Mesenteric fat pad (tissue), 1 donor: ENCODE results near the gene FAM24B. TPM values are rescaled to one million over a fixed set of nuclear protein-coding genes. Genes with fewer than 3 reads are reported as not detected.
"Not testable (repeated sequence)": the region's sequence is repeated elsewhere in the genome, so short reads cannot be mapped to it uniquely, and the experiment has no call there.

Source experiments
- DNase-seq: peaks from one replicate; pipeline ENCODE4 v3.0.0-alpha.2; 2020; ENCODE audit warnings: low spot score
- long read RNA-seq: library from polyadenylated mRNA; unstranded; transcript quantifications from one replicate; pipeline ENCODE4 v2.0.0, GENCODE V29; 2020
- total RNA-seq: library from RNA; stranded (reverse); fragmentation: NEBNext Ultra II Directional; extraction: Animal tissue kit (Norgen Biotek cat#: 25700); gene quantifications from one replicate; pipeline ENCODE4 v1.2.1, GENCODE V29; 2021
- donor health status: DM: yes; HTN: yes; CAD: no.

The FAM24B gene
- total RNA-seq, result 0.67 TPM
- long read RNA-seq, partial matches to known transcripts, result 0 of 1 reads
- long read RNA-seq, other reads (novel, unspliced or antisense), result 0 of 1 reads

DNA sequence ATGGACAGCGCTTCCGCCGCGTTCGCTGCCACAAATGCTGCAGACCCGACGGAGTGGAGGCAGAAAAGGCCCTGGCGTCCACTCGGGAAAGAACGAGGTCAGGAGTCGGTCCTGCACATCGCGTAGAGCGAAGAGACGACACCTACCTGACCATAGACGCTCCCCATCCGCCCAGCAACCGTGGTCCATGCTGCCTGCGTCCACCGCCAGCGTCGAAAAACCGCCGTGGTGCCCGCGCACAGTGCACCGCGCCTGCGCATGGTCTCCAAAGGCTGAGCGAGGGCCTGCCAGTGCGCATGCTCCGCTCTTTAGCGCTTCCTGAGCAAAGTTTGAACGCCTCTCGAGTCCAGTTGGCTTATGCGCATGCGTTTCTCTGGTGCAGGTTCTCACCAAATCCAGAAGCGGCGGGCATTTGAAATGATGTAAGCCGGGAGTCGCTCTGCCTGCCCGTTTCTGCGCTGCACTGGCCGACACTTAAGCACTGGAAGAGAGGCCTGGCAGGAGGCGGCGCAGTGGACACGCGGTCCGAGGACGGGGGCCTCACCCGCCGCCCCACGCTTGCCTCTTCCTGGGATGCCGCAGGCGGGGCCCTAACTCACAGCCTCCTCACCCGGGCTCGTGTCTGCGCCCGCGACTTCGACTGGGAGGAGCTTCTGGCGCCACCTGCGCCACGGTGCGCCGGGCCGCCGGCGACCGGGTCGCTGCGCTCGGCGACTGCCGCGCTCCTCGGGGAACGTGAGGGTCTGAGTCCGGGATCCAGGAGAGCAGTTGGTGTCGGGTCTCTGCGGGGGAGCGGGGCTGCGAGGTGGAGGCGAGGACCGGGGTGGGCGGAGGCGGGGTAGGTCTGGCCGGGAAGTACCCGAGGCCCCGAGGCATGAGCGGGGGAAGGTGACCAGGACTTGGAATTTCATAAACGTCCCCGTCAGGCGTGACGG lies at the start of gene FAM24B:
FAM24B (minus strand) TSS at position 243 of the 935 bp plus-strand sequence. CDS start 29,066 bp downstream, outside the sequence.
- peak; percentile 96 for DNase-seq

DNA sequence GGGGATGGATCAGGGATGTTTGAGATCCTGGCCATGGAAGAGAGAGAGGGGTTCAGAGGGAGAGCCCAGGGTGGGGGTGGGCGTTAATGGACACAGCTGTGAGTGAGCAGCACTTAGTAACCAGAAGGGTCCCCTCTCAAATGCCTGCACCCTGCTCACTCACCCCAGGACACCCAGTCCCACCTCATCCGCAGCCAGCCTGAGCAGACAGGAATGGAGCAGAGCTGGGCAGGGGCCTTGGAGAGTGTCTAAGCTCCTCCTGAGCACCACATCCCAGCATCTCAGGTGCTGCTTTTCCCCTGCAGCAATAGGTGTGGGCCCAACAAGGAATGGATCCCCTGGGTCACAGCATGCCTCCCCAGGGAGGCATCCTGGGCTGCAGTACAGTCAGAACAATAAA lies 36.3 kb upstream of the FAM24B start:
- DNase-seq, result no peak

DNA sequence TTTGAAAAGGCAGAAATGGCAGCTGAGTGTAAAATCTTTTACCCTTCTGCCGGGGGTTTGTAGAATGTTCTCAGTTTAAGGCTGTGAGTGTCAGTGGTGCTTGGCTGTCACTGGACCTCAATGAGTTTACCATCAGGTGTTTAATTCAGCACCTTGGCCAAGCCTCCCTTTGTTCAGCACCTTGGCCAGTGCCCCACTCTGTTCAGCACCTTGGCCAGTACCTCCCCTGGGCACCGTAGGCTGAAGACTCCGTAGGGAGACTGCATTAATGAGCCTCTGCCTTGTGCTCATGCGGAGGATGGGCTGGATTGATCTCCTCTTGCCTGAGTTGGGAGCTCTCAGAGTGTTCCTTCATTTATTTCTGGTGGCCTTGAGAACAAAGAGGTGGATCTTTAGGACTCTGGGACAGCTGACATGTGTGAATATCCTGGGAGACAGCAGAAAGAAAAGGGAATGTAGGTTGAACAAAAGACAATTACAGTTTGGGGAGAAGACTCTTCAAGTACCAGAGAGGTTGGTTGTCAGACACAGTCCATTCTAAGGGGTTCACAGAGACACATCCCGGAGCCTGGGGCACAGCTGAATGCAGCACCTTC lies 32.6 kb upstream of the FAM24B start:
- DNase-seq, result no peak

- no peak for DNase-seq
Observed at GRCh38 chr10:122910310-122910709, 30.9 kb upstream of the FAM24B start, which contains the start of gene FAM24A. FAM24A (plus strand) TSS chr10:122910610; CDS start chr10:122911635, 1,025 bp downstream.

- not testable (repeated sequence) for DNase-seq
Observed at GRCh38 chr10:122903861-122904260, 24.5 kb upstream of the FAM24B start.

DNA sequence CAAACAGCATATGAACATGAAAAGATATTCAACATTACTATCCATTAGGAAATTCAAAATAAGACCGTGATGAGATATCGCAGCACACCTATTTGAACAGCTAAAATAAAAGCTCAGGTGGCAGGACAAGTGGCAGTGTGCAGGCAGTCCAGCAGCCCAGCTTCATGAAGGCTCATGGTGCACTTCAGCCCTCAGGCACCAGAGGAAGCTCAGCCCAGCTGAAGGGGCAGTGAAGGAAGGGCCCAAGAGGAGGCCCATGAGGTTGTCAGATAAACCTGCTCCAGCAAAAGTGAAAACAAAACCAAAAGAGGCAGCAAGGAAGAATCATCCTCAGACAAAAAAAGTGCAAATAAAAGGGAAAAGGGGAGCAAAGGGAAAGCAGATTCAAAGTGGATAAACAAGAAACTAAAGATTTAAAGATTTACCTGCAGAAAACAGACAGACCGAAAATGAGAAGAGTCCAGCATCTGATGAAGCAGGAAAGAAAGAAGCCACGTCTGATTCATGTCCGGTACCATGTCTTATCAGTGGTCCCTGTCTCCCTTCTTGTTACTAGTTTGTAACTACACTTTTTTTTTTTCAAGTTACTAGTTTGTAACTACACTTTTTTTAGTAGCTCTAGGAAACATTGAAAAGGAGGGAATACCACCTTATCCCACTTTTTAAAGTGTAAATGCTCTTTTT lies 15.0 kb upstream of the FAM24B start:
- no peak for DNase-seq

DNA sequence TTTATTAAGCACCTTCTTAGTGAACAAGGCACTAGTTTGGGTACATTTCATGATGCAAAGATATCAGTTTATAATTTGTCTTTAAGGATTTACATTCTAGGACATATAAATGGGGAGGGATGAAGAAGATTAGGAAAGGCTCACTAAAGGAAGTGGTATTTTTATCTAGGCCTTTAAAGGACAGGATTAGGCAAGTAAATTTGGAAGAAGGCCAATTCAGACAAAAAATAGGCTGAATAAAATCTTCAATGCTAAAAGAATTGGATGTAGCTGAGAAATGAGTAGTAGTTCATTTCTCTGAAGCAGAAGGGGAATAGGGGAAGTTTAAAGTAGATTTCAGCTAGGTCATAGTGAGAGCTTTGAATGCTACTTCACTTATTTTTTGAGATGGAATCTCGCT lies 4.8 kb upstream of the FAM24B start:
- no peak for DNase-seq

- no peak for DNase-seq
Observed at GRCh38 chr10:122882766-122883165, 3.4 kb upstream of the FAM24B start.

DNA sequence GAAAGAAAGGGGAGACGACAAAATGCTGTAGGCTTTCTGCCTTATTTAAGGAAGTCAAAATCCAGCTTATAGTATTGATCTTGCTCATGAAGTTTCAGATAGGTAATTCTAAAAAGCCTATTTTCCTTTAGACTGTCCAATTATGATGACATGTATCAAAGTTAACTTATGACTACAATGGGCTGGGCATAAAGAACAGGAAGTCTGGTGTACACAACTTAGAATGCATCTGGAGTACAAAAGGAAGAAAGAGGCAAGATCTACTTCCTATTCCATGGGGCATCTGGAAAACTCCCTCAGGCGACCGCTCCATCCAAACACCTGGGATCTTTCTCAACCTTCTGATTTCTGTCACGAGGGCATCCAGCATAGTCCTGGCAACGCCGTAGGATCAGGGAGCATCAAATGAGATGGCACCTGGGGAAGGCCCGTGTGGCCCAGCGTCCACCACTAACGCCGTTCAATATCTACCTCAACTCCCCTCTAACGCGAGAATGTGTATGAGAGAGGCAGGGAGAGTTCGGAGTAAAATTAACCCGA lies 512 bp downstream of the FAM24B start:
- DNase-seq, result no peak

DNA sequence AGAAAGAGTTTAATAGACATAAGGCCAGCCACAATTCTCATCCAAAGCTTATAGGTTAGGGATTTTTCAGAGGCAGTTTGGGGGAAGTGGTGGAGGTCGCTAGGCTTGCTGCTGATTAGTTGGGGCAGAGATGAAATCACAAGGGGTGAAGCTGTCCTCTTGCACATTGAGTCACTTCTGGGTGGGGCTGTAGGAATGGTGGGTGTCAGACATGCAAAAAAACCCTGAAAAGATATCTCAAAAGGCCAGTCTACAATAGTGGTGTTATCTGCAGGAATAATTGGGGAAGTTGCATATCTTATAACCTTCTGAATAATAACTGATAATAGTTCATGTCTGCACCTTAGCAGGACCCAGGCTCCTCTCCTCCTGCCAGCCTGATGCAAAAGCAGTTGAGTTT lies 2.1 kb downstream of the FAM24B start:
- DNase-seq, result no peak

DNA sequence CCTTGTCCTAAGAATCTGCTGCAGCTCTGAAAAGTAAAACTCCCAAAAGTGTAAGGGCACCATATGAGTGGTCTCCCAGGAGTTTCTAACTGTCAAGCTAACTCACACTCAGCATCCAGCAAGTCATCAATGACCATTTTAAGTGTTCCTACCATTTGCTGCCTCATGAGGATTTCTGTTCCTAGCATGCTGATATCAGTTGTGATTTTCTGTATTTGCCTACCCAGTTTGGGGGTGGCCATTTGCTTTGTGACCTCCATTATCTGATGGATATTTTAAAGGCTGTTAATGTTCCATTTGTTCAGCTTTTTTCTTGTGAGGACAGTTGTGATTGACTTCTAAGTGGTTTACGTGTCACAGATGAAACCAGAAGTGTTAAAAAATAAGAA lies 2.9 kb downstream of the FAM24B start:
- no peak for DNase-seq

DNA sequence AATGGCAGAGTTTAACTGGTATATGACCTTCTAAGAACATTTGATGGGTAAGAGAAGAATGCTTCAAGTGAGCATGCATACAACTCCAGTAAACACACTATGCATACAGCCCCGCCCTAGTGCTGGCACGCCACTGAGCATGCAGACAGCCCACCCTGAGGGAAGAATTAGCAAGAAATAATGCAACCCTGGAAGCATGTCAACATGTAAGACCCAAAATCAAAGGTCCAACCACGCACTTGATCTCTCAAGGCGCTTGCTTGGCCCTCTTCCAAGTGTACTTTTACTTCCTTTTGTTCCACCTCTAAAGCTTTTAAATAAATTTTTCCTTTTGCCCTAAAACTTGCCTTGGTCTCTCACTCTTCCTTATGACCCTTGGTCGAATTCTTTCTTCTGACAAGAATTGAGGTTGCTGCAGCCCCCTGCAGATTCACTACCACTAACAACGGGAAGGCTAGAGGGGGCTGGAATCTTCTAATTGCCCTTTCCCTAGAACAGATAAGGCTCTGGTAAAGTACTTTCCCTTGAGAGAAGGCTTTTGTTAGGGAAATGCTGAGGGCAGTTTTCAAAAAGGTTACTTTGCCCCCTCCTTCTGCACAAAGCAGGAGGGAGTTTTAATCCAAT lies 3.4 kb downstream of the FAM24B start:
- DNase-seq, result no peak

DNA sequence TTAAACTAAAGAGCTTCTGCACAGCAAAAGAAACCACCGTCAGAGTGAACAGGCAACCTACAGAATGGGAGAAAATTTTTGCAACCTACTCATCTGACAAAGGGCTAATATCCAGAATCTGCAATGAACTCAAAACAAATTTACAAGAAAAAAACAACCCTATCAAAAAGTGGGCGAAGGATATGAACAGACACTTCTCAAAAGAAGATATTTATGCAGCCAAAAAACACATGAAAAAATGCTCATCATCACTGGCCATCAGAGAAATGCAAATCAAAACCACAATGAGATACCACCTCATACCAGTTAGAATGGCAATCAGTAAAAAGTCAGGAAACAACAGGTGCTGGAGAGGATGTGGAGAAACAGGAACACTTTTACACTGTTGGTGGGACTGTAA lies 7.4 kb downstream of the FAM24B start:
- not testable (repeated sequence) for DNase-seq

- not testable (repeated sequence) for DNase-seq
Observed at GRCh38 chr10:122868768-122869167, 10.6 kb downstream of the FAM24B start.

- DNase-seq, result not testable (repeated sequence)
Observed at GRCh38 chr10:122866757-122867482, 12.5 kb downstream of the FAM24B start.

GRCh38 chr10:122864901-122865300 lies 14.5 kb downstream of the FAM24B start:
- DNase-seq, result no peak

GRCh38 chr10:122864194-122864592 lies 15.2 kb downstream of the FAM24B start:
- no peak for DNase-seq

DNA sequence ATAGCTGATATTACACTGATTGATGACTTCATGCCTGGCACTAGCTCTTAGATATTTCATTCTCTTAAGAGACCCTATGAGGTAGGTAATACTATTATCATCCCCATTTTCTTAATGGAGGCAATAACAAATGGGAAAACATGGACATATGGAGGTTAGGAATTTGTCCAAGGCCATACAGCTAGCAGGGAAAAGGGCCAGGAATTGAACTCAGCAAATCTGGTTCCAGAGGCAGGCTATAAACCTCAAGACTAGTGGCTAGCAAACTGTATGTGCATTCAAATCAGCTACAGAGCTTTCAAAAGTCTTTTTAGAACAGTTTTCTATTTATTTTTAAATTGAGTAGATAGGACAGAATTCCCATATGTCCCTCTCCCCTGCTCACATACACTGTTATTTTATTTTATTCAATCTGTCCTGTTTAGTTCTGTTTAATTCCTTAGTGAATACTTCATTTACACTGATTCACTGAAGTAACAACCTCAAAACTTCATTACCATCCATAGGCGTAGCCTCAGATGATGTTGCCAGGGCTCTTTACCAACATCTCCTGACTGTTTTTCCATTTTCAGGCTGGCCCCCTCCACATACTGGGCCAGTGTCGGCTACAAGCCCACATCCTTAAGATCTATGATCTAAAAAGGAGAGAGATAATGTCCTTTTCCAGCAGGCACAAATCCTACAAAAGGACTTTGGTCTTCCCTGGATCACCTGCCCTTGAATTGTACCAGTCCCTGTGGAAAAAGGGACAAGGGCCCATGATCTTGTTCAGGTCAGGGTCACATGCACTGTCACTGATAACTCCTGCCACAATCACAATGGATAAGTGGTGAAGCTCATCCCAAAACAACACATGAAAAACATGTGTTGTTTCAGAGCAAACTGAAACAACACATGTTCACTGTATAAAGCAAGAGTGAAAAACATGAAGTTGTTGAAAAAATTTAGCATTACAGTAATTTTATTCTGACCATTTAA lies 15.9 kb downstream of the FAM24B start:
- DNase-seq, result no peak

GRCh38 chr10:122861711-122862161 lies 17.6 kb downstream of the FAM24B start:
- DNase-seq, result no peak
